Uterus (tissue), 4 donors: ENCODE results near the gene ISL2. TPM values are rescaled to one million over a fixed set of nuclear protein-coding genes. Genes with fewer than 3 reads are reported as not detected.

Experiments used
- DNase-seq, 2 donors: peaks; one replicate each; pipeline ENCODE4 v3.0.0-alpha.2; 2019 to 2020
- H3K27ac ChIP-seq, 2 donors: fragments of 200-600 bp; sonication (generic); 1 replicate in 1 of 2; 2 replicates in 1 of 2; pipeline ENCODE4 v1.5.1; 2016 to 2018
- H3K27me3 ChIP-seq, 2 donors: fragments of 200-600 bp; sonication (generic); one replicate each; pipeline ENCODE4 v1.5.1; 2018 to 2019; ENCODE audit warnings: control low read depth in 1 of 2
- H3K36me3 ChIP-seq, 2 donors: fragments of 200-600 bp; sonication (generic); one replicate each; pipeline ENCODE4 v1.5.1; 2019; ENCODE audit warnings: control low read depth in 1 of 2
- H3K4me1 ChIP-seq, 2 donors: fragments of 200-600 bp; sonication (generic); one replicate each; pipeline ENCODE4 v1.5.1; 2018 to 2019; ENCODE audit warnings: control low read depth in 1 of 2
- H3K4me3 ChIP-seq, 2 donors: fragments of 200-600 bp; sonication (generic); 1 replicate in 1 of 2; 2 replicates in 1 of 2; pipeline ENCODE4 v1.5.1; 2018 to 2019; ENCODE audit warnings: mild to moderate bottlenecking in 1 of 2
- H3K9me3 ChIP-seq, 2 donors: fragments of 200-600 bp; sonication (generic); one replicate each; pipeline ENCODE4 v1.5.1; 2019; ENCODE audit warnings: control low read depth in 1 of 2
- CTCF ChIP-seq, 4 experiments: fragments of 200-600 bp in 2 of 4; fragments of 450-650 bp in 2 of 4; sonication (generic) in 2 of 4; IDR thresholded peaks; one replicate each; pipeline ENCODE4 v1.5.1; 2016 to 2019; ENCODE audit warnings: antibody characterized with exemption in 4 of 4, mild to moderate bottlenecking in 2 of 4, moderate library complexity in 1 of 4
- POLR2A ChIP-seq, 2 donors: fragments of 450-650 bp; IDR thresholded peaks; one replicate each; pipeline ENCODE4 v1.6.1; 2016; ENCODE audit warnings: antibody characterized with exemption in 2 of 2, mild to moderate bottlenecking in 1 of 2, moderate library complexity in 1 of 2
- intact Hi-C: fragments of 100-400 bp; cut with DNase I; formaldehyde crosslinking; loops from one replicate; pipeline ENCODE4 v1.15.1; 2023; ENCODE audit warnings: low total_unique reads
- total RNA-seq, 4 donors: library from RNA; depleted of rRNA in 3 of 4; stranded (reverse); fragments of >200 nt in 3 of 4; gene quantifications; one replicate each; pipeline versions ENCODE4 v1.1.0 to v1.2.4, GENCODE V29; 2014 to 2023
- donor health status: DM: yes; HTN: yes; CAD: no.

The ISL2 gene
- total RNA-seq, 4 donors from 2014 or later, result 0.48 TPM; not detected in 3

- DNase-seq, result no peak
- Histone ChIP-seq H3K27ac (no peak overlapping the region), H3K9me3 (no peaks in the 10 kb centered on the region), H3K36me3 (no peaks in the 10 kb centered on the region), H3K4me1 (no peaks in the 10 kb centered on the region), H3K4me3 (no peak overlapping the region), H3K27me3 (no peaks in the 10 kb centered on the region)
- TF ChIP-seq POLR2A (IDR thresholded peaks at IDR 0.05), result no peak
- TF ChIP-seq CTCF (IDR thresholded peaks at IDR 0.05), result no peak
- intact Hi-C loops, result no loop called here
Observed at GRCh38 chr15:76377217-76377616, 40.6 kb downstream of the ISL2 start.

- no peaks in the 10 kb centered on the region for H3K9me3 ChIP-seq
- no peak overlapping the region for H3K4me3 ChIP-seq
- TF ChIP-seq CTCF (IDR thresholded peaks at IDR 0.05) (no peak), POLR2A (IDR thresholded peaks at IDR 0.05) (no peak)
- H3K27ac ChIP-seq, result no peak overlapping the region
- H3K36me3 ChIP-seq, result no peaks in the 10 kb centered on the region
- H3K27me3 ChIP-seq, result no peaks in the 10 kb centered on the region
- no peaks in the 10 kb centered on the region for H3K4me1 ChIP-seq
- DNase-seq, result no peak
- intact Hi-C loops, result no loop called here
Observed at GRCh38 chr15:76377751-76378150, 41.2 kb downstream of the ISL2 start.

GRCh38 chr15:76378691-76379090 lies 42.1 kb downstream of the ISL2 start:
- TF ChIP-seq POLR2A (IDR thresholded peaks at IDR 0.05) (no peak), CTCF (IDR thresholded peaks at IDR 0.05) (no peak)
- no peaks in the 10 kb centered on the region for H3K36me3 ChIP-seq
- intact Hi-C loops, result no loop called here
- H3K27ac ChIP-seq, result no peak overlapping the region
- H3K9me3 ChIP-seq, result no peaks in the 10 kb centered on the region
- H3K27me3 ChIP-seq, result no peaks in the 10 kb centered on the region
- DNase-seq, result no peak
- H3K4me1 ChIP-seq, result no peaks in the 10 kb centered on the region
- H3K4me3 ChIP-seq, result no peak overlapping the region

GRCh38 chr15:76380249-76380648 lies 43.7 kb downstream of the ISL2 start:
- no peak overlapping the region for H3K27ac ChIP-seq
- no peak overlapping the region for H3K4me3 ChIP-seq
- H3K9me3 ChIP-seq, result no peaks in the 10 kb centered on the region
- no peaks in the 10 kb centered on the region for H3K27me3 ChIP-seq
- no peaks in the 10 kb centered on the region for H3K36me3 ChIP-seq
- no peaks in the 10 kb centered on the region for H3K4me1 ChIP-seq
- TF ChIP-seq POLR2A (IDR thresholded peaks at IDR 0.05) (no peak), CTCF (IDR thresholded peaks at IDR 0.05) (no peak)
- intact Hi-C loops, result no loop called here
- DNase-seq, result no peak

GRCh38 chr15:76381366-76381765 lies 44.8 kb downstream of the ISL2 start:
- no peak overlapping the region for H3K4me3 ChIP-seq
- H3K4me1 ChIP-seq, result no peaks in the 10 kb centered on the region
- intact Hi-C loops, result no loop called here
- H3K27ac ChIP-seq, result no peak overlapping the region
- TF ChIP-seq CTCF (IDR thresholded peaks at IDR 0.05), result no peak
- TF ChIP-seq POLR2A (IDR thresholded peaks at IDR 0.05), result no peak
- no peak for DNase-seq
- no peaks in the 10 kb centered on the region for H3K9me3 ChIP-seq
- no peaks in the 10 kb centered on the region for H3K27me3 ChIP-seq
- H3K36me3 ChIP-seq, result no peaks in the 10 kb centered on the region
